Measurements from ENCODE around the gene ADAMTS19.

The ADAMTS19 gene

DNA sequence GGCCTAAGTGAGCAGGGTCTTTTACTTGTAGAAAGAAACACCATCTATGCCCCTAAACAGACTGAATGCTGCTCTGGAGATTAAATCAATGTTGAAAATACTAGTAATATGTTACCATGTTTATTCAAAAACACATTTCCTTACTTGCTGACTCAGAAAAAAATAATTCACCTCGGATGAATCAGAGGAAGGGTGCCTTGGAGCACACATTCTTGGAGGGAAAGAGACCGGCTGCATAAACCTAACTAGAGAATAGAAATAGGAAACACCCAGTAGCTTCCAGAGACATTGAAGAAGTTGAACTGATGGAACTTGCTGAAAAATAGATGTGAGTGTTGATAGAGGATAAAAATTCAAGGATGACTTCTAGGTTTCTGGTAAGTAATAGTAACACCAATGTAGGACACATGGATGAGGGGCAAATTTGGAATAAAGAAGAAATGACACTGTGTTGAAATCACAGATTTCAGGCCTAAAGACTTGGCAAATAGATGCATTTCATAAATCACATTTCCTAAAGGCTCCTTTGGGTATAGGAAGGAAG, 210.9 kb downstream of the ADAMTS19 start:
- peak overlapping the region; percentile 15 for H3K27ac ChIP-seq (ENCODE audit: poor library complexity, severe bottlenecking)
- ATAC-seq (ENCODE audit: low read depth) (peak; percentile 99), DNase-seq (ENCODE audit: low spot score) (no peak)
- no peaks in the 10 kb centered on the region for H3K9me3 ChIP-seq (ENCODE audit: severe bottlenecking)
- no peaks in the 10 kb centered on the region for H3K36me3 ChIP-seq (ENCODE audit: low read depth)
- TF ChIP-seq, protein P1, sequence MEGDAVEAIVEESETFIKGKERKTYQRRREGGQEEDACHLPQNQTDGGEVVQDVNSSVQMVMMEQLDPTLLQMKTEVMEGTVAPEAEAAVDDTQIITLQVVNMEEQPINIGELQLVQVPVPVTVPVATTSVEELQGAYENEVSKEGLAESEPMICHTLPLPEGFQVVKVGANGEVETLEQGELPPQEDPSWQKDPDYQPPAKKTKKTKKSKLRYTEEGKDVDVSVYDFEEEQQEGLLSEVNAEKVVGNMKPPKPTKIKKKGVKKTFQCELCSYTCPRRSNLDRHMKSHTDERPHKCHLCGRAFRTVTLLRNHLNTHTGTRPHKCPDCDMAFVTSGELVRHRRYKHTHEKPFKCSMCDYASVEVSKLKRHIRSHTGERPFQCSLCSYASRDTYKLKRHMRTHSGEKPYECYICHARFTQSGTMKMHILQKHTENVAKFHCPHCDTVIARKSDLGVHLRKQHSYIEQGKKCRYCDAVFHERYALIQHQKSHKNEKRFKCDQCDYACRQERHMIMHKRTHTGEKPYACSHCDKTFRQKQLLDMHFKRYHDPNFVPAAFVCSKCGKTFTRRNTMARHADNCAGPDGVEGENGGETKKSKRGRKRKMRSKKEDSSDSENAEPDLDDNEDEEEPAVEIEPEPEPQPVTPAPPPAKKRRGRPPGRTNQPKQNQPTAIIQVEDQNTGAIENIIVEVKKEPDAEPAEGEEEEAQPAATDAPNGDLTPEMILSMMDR (IDR thresholded peaks at IDR 0.05; ENCODE audit: poor library complexity, severe bottlenecking), result no peak
- no peak overlapping the region for H3K4me3 ChIP-seq (ENCODE audit: severe bottlenecking)
- peaks cover 13% of the 10 kb centered on the region for H3K4me1 ChIP-seq (ENCODE audit: insufficient read depth, poor library complexity, severe bottlenecking)
- H3K27me3 ChIP-seq (ENCODE audit: insufficient read depth, poor library complexity, severe bottlenecking), result no peaks in the 10 kb centered on the region

DNA sequence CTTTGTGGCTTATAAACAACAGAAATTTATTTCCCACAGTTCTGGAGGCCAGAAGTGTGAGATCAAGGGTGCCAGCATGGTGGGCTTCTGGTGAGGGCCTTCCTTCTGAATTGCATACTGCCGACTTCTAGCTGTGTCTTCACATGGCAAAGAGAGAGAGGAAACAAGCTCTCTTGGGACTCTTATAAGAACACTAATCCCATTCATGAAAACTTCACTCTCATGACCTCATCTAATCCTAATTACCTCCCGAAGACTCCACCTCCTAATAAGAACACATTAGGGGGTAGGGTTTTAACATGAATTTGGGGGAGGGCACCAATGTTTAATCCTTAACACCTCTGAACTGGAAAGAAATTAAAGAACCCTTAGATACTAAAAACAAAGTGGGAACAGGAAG, 211.9 kb downstream of the ADAMTS19 start:
- Histone ChIP-seq H3K36me3 (ENCODE audit: low read depth) (no peaks in the 10 kb centered on the region), H3K27ac (ENCODE audit: poor library complexity, severe bottlenecking) (no peak overlapping the region), H3K9me3 (ENCODE audit: severe bottlenecking) (no peaks in the 10 kb centered on the region), H3K27me3 (ENCODE audit: insufficient read depth, poor library complexity, severe bottlenecking) (no peaks in the 10 kb centered on the region), H3K4me1 (ENCODE audit: insufficient read depth, poor library complexity, severe bottlenecking) (peaks cover 13% of the 10 kb centered on the region), H3K4me3 (ENCODE audit: severe bottlenecking) (no peak overlapping the region)
- ATAC-seq (ENCODE audit: low read depth) (no peak), DNase-seq (ENCODE audit: low spot score) (no peak)
- TF ChIP-seq, protein P1 (IDR thresholded peaks at IDR 0.05; ENCODE audit: poor library complexity, severe bottlenecking), result no peak

DNA sequence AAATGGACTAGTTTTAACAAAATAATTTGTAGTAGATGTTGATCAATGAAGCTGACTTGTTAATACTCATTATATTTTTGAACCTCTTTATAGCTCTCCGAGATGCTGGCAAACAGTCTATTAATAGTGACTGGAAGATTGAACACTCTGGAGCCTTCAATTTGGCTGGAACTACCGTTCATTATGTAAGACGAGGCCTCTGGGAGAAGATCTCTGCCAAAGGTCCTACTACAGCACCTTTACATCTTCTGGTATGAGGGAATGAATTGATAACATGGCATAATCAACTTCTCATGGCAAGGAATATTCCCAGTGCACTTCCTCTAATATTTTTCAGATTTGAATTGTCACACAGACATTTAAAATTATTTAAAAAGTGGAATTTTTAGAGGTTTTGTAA, 219.6 kb downstream of the ADAMTS19 start:
- no peaks in the 10 kb centered on the region for H3K36me3 ChIP-seq (ENCODE audit: low read depth)
- no peaks in the 10 kb centered on the region for H3K4me1 ChIP-seq (ENCODE audit: insufficient read depth, poor library complexity, severe bottlenecking)
- TF ChIP-seq, protein P1 (IDR thresholded peaks at IDR 0.05; ENCODE audit: poor library complexity, severe bottlenecking), result no peak
- no peaks in the 10 kb centered on the region for H3K9me3 ChIP-seq (ENCODE audit: severe bottlenecking)
- H3K27ac ChIP-seq (ENCODE audit: poor library complexity, severe bottlenecking), result no peak overlapping the region
- H3K4me3 ChIP-seq (ENCODE audit: severe bottlenecking), result no peak overlapping the region
- DNase-seq (ENCODE audit: low spot score), result no peak
- ATAC-seq (ENCODE audit: low read depth), result no peak
- no peaks in the 10 kb centered on the region for H3K27me3 ChIP-seq (ENCODE audit: insufficient read depth, poor library complexity, severe bottlenecking)

DNA sequence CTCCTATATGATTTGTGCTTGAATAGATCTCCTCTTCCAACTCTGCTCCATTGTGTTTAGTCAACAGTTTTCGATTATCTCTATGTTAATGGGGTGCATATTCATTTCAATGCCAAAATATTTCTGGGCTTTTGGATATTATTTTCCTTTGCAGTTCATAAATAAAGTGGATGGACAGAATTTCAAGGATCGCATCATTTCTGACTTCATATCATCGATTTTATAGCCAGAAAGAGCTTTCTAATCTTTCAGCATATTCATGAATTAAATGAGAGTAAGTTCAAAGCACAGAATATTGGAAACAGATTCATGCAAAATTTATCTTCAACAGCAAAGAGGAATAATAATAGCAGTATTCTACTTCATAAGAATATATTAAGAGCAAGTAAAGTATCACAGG, 227.8 kb downstream of the ADAMTS19 start:
- Histone ChIP-seq H3K36me3 (ENCODE audit: low read depth) (no peaks in the 10 kb centered on the region), H3K9me3 (ENCODE audit: severe bottlenecking) (no peaks in the 10 kb centered on the region), H3K27me3 (ENCODE audit: insufficient read depth, poor library complexity, severe bottlenecking) (peaks cover 3% of the 10 kb centered on the region), H3K4me1 (ENCODE audit: insufficient read depth, poor library complexity, severe bottlenecking) (no peaks in the 10 kb centered on the region), H3K27ac (ENCODE audit: poor library complexity, severe bottlenecking) (no peak overlapping the region), H3K4me3 (ENCODE audit: severe bottlenecking) (no peak overlapping the region)
- DNase-seq (ENCODE audit: low spot score) (no peak), ATAC-seq (ENCODE audit: low read depth) (no peak)
- TF ChIP-seq, protein P1 (IDR thresholded peaks at IDR 0.05; ENCODE audit: poor library complexity, severe bottlenecking), result no peak

DNA sequence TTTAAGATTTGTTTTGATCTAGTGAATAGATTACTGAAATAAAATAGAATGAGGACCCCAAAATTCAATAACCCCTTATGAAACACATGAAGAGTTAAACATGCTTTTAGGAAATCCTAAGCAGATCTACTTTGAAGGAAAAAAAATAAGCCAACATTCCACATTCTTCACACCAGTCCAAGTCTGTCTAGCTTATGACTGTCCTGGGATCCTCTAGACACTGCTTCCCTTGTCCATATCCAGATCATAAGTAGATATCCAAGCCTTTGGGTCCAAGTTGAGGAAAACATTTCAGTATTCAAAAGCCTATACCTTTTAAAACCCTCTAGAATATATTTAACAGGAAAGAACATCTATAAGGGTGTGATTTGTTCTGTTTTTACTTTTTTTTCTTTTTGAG, 228.9 kb downstream of the ADAMTS19 start:
- H3K4me3 ChIP-seq (ENCODE audit: severe bottlenecking), result no peak overlapping the region
- TF ChIP-seq, protein P1 (IDR thresholded peaks at IDR 0.05; ENCODE audit: poor library complexity, severe bottlenecking), result no peak
- H3K4me1 ChIP-seq (ENCODE audit: insufficient read depth, poor library complexity, severe bottlenecking), result no peaks in the 10 kb centered on the region
- H3K9me3 ChIP-seq (ENCODE audit: severe bottlenecking), result no peaks in the 10 kb centered on the region
- peaks cover 3% of the 10 kb centered on the region for H3K27me3 ChIP-seq (ENCODE audit: insufficient read depth, poor library complexity, severe bottlenecking)
- no peak overlapping the region for H3K27ac ChIP-seq (ENCODE audit: poor library complexity, severe bottlenecking)
- H3K36me3 ChIP-seq (ENCODE audit: low read depth), result no peaks in the 10 kb centered on the region
- DNase-seq (ENCODE audit: low spot score), result no peak
- ATAC-seq (ENCODE audit: low read depth), result no peak

Data from RWPE2 (cell line).